Fibroblast of lung (primary cell): ENCODE data around the gene ABR. TPM values are rescaled to one million over a fixed set of nuclear protein-coding genes. Genes with fewer than 3 reads are reported as not detected.

Experiments used
- DNase-seq, 2 donors: peaks; one replicate each; pipeline versions ENCODE4 v3.0.0 to v3.0.0-alpha.2; 2010; ENCODE audit warnings: low read depth in 2 of 2
- H2AFZ ChIP-seq: 2 replicates; pipeline ENCODE4 v1.5.1; 2012; ENCODE audit warnings: low read length, control low read depth, inconsistent platforms
- H3K27ac ChIP-seq: 2 replicates; pipeline ENCODE4 v1.5.1; 2011; ENCODE audit warnings: low read length, control low read depth; ENCODE audit not compliant: insufficient read depth
- H3K27me3 ChIP-seq: 2 replicates; pipeline ENCODE4 v1.5.1; 2011; ENCODE audit warnings: mild to moderate bottlenecking, low read length; ENCODE audit not compliant: control insufficient read depth, insufficient read depth
- H3K36me3 ChIP-seq: 2 replicates; pipeline ENCODE4 v1.5.1; 2011; ENCODE audit warnings: low read length; ENCODE audit not compliant: control insufficient read depth, insufficient read depth
- H3K4me1 ChIP-seq: 2 replicates; pipeline ENCODE4 v1.5.1; 2011; ENCODE audit warnings: low read length; ENCODE audit not compliant: control insufficient read depth, insufficient read depth; ENCODE audit errors: extremely low read depth
- H3K4me2 ChIP-seq: 2 replicates; pipeline ENCODE4 v1.5.1; 2011; ENCODE audit warnings: low read length, control low read depth; ENCODE audit not compliant: insufficient read depth; ENCODE audit errors: extremely low read depth
- H3K4me3 ChIP-seq, 4 experiments: fragments of 200-600 bp in 1 of 4; sonication (generic) in 1 of 4; replicated peaks in 1 of 4; 2 replicates each; pipeline ENCODE4 v1.5.1; 2011 to 2016; ENCODE audit warnings: low read length in 4 of 4, low read depth in 3 of 4, mild to moderate bottlenecking in 3 of 4, control low read depth in 2 of 4, inconsistent platforms in 1 of 4, mixed read lengths in 1 of 4; ENCODE audit not compliant: insufficient read depth in 1 of 4; ENCODE audit errors: control extremely low read depth in 1 of 4
- H3K79me2 ChIP-seq: 2 replicates; pipeline ENCODE4 v1.5.1; 2012; ENCODE audit warnings: mild to moderate bottlenecking, low read length, inconsistent platforms; ENCODE audit not compliant: control insufficient read depth, insufficient read depth
- H3K9ac ChIP-seq: 2 replicates; pipeline ENCODE4 v1.5.1; 2011; ENCODE audit warnings: mild to moderate bottlenecking, low read length, control low read depth; ENCODE audit not compliant: insufficient read depth
- H3K9me3 ChIP-seq: 2 replicates; pipeline ENCODE4 v1.5.1; 2012; ENCODE audit warnings: low read depth, low read length; ENCODE audit not compliant: control insufficient read depth, insufficient read depth
- H4K20me1 ChIP-seq: 2 replicates; pipeline ENCODE4 v1.5.1; 2011; ENCODE audit warnings: low read length; ENCODE audit not compliant: control insufficient read depth, insufficient read depth; ENCODE audit errors: extremely low read depth
- EZH2 ChIP-seq: IDR thresholded peaks from 2 replicates; pipeline ENCODE4 v1.5.1; 2012; ENCODE audit warnings: low read length, control low read depth, mild to moderate bottlenecking; ENCODE audit errors: missing control alignments
- polyA plus RNA-seq, 2 donors: library from polyadenylated mRNA; depleted of rRNA in 1 of 2; stranded (reverse) in 1 of 2; unstranded in 1 of 2; fragments of >200 nt; gene quantifications; 2 replicates each; pipeline ENCODE4 v1.2.1, GENCODE V29; 2011 to 2012; ENCODE audit warnings: missing spikeins in 1 of 2
- total RNA-seq: library from RNA; depleted of rRNA; stranded (reverse); fragments of >200 nt; gene quantifications from 2 replicates; pipeline ENCODE4 v1.2.1, GENCODE V29; 2014
- TF ChIP-seq, protein P1 (sequence below), 2 donors: IDR thresholded peaks in 1 of 2; conservative IDR thresholded peaks in 1 of 2; 1 replicate in 1 of 2; 2 replicates in 1 of 2; pipeline ENCODE4 v1.5.1; 2011 to 2012; ENCODE audit warnings: low read length in 2 of 2, control low read depth in 1 of 2, inconsistent platforms in 1 of 2, low read depth in 1 of 2, mild to moderate bottlenecking in 1 of 2

Gene ABR
- total and polyA plus RNA-seq, 2 donors (not counting 1 experiment from before 2014, with no cell fraction given), result 43.7 to 84.7 TPM

DNA sequence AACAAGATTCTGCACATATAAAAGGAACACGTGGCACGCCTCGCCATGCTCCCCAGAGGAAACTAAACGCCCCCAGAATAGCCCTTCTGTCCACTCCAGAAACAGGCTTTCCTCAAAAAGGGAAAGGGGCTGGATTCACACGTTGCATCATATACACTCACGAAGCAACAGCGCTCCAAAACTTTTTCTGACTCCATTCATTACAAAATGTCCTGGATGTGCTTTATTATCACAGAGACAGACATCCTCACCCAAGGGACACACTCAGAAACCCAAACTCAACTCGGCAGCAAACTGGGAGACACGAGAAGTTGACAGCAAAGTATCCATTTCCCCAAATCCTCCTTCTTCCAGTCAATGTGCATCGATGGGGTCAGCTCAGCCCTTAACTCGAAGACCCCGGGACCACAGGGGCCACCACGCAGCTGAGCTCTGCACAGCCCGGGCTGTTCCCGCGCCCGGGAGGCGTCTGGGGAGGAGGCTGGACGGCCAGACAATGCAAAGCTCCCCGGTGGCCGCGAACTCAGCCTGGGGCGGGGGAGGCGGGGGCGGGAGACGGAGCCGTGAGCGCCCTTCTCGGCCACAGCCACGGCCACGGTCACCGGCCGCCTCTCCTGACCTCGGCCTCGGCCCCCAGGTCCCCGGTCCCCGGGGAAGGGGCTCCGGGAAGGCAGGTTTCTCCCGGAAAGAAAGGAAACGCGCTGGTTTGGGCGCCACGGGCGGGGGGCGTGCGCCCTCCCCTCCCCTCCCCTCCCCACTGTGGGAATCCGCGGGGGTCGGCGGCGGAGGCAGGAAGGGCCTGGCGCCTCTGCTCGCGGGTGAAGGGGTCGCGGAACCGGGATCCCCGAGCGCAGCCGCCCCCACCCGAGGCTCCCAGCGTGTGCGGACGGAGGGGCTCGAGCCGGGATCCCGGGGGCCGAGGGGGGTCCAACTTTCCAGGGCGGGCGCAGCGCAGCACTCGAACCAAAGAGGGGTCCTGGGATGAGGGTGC is 201.4 kb downstream of the ABR start:
- Histone ChIP-seq H3K4me2 (peak overlapping the region; percentile 93), H3K9me3 (no peaks in the 10 kb centered on the region), H3K4me3 (peak overlapping the region; percentile 31 to 84 (median 69)), H3K36me3 (no peaks in the 10 kb centered on the region), H3K79me2 (peaks cover 27% of the 10 kb centered on the region), H2AFZ (no peak overlapping the region), H3K4me1 (no peaks in the 10 kb centered on the region), H3K27ac (peak overlapping the region; percentile 46), H4K20me1 (no peaks in the 10 kb centered on the region), H3K9ac (peak overlapping the region; percentile 34), H3K27me3 (no peaks in the 10 kb centered on the region)
- TF ChIP-seq EZH2, result no peak
- TF ChIP-seq, protein P1, sequence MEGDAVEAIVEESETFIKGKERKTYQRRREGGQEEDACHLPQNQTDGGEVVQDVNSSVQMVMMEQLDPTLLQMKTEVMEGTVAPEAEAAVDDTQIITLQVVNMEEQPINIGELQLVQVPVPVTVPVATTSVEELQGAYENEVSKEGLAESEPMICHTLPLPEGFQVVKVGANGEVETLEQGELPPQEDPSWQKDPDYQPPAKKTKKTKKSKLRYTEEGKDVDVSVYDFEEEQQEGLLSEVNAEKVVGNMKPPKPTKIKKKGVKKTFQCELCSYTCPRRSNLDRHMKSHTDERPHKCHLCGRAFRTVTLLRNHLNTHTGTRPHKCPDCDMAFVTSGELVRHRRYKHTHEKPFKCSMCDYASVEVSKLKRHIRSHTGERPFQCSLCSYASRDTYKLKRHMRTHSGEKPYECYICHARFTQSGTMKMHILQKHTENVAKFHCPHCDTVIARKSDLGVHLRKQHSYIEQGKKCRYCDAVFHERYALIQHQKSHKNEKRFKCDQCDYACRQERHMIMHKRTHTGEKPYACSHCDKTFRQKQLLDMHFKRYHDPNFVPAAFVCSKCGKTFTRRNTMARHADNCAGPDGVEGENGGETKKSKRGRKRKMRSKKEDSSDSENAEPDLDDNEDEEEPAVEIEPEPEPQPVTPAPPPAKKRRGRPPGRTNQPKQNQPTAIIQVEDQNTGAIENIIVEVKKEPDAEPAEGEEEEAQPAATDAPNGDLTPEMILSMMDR (conservative IDR thresholded peaks at IDR 0.05 in 1 of 2, IDR thresholded peaks at IDR 0.05 in 1 of 2; ENCODE audit: low read depth in 1 of 2, low read length in 2 of 2), result no peak
- peak; percentile 44 to 62 for DNase-seq

DNA sequence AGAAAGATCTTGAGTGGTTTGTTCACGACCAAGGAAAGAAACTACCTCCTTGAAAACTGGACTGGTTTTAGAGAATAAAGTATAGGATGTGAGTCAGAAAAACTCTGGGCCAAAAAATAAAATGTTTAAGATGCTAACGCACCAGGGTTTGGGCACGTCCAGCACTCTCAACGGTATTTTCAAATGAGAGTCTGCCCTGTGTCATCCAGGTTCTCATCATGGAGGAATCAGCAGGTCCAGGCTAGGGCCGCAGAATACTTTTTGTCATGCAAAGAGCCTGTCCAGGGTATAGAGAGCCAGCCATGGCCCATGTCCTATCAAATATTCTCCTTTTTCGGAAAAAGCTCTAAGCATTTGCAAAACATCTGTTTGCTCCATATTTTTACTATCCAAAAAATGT is 202.6 kb downstream of the ABR start:
- DNase-seq, result peak in 1 of 2 donors; percentile 63
- H3K27me3 ChIP-seq, result no peaks in the 10 kb centered on the region
- H3K79me2 ChIP-seq, result peaks cover 32% of the 10 kb centered on the region
- H3K9me3 ChIP-seq, result no peaks in the 10 kb centered on the region
- H2AFZ ChIP-seq, result no peak overlapping the region
- peak overlapping the region; percentile 93 for H3K4me2 ChIP-seq
- H4K20me1 ChIP-seq, result no peaks in the 10 kb centered on the region
- no peak overlapping the region for H3K9ac ChIP-seq
- H3K4me3 ChIP-seq, result peak overlapping the region; percentile 21 to 84 (median 57)
- H3K27ac ChIP-seq, result no peak overlapping the region
- no peaks in the 10 kb centered on the region for H3K36me3 ChIP-seq
- TF ChIP-seq, protein P1 (conservative IDR thresholded peaks at IDR 0.05 in 1 of 2, IDR thresholded peaks at IDR 0.05 in 1 of 2; ENCODE audit: low read depth in 1 of 2, low read length in 2 of 2), result no peak
- no peak for TF ChIP-seq EZH2
- no peaks in the 10 kb centered on the region for H3K4me1 ChIP-seq

GRCh38 chr17:976312-976711 is 203.5 kb downstream of the ABR start:
- no peaks in the 10 kb centered on the region for H3K9me3 ChIP-seq
- no peak overlapping the region for H3K9ac ChIP-seq
- H3K36me3 ChIP-seq, result no peaks in the 10 kb centered on the region
- no peak overlapping the region for H2AFZ ChIP-seq
- H3K4me2 ChIP-seq, result no peak overlapping the region
- DNase-seq, result no peak
- H3K79me2 ChIP-seq, result peaks cover 32% of the 10 kb centered on the region
- peak overlapping the region in 1 of 4 experiments; percentile 0 for H3K4me3 ChIP-seq
- H4K20me1 ChIP-seq, result no peaks in the 10 kb centered on the region
- H3K27me3 ChIP-seq, result no peaks in the 10 kb centered on the region
- no peaks in the 10 kb centered on the region for H3K4me1 ChIP-seq
- TF ChIP-seq, protein P1 (conservative IDR thresholded peaks at IDR 0.05 in 1 of 2, IDR thresholded peaks at IDR 0.05 in 1 of 2; ENCODE audit: low read depth in 1 of 2, low read length in 2 of 2), result no peak
- TF ChIP-seq EZH2, result no peak
- no peak overlapping the region for H3K27ac ChIP-seq
